K562 (cell line): ENCODE results near the gene ORAI3. TPM values are rescaled to one million over a fixed set of nuclear protein-coding genes. Genes with fewer than 3 reads are reported as not detected.

ENCODE experiments used
- ATAC-seq: fragments of 200-7000 bp; cut with Tn5 transposase; 3 replicates; pipeline ENCODE4 v1.9.1; 2020; ENCODE audit warnings: moderate library complexity
- BruUV-seq: library from RNA; stranded (reverse); fragments of 400-500 nt; replicated peaks from 2 replicates; lab custom pipeline; 2021; lab: Mats Ljungman, UMichigan
- CTCF ChIA-PET: fragments of 300-600 bp; formaldehyde crosslinking; extraction: SDS; loops from one replicate; lab custom pipeline; 2021; ENCODE audit warnings: low intra/inter-chr PET ratio; lab: Yijun Ruan, JAX
- POLR2A ChIA-PET: fragments of 300-600, 350-650 bp; sonication (Branson Sonifier 250); formaldehyde crosslinking; extraction: SDS; loops from one replicate; lab custom pipeline; 2021; ENCODE audit warnings: antibody characterized with exemption, inconsistent platforms; lab: Yijun Ruan, JAX
- DNase-seq, 4 experiments: peaks; one replicate each; pipeline versions ENCODE4 v3.0.0 to v3.0.0-alpha.2; 2011 to 2018; ENCODE audit warnings: low spot score in 3 of 4, mixed read lengths in 3 of 4; ENCODE audit errors: extremely low read depth in 1 of 4
- FAIRE-seq: peaks from 2 replicates; lab custom pipeline; 2011; peaks lifted over from hg19 to GRCh38; lab: Jason Lieb, UNC
- H2AFZ ChIP-seq: 2 replicates; pipeline ENCODE4 v1.6.0; 2011; ENCODE audit warnings: low read depth, low read length, control low read depth, inconsistent platforms
- H3K27ac ChIP-seq: fragments of 200-600 bp; 3 replicates; pipeline ENCODE4 v1.8.0; 2011; ENCODE audit warnings: low read depth, mild to moderate bottlenecking, control low read depth, inconsistent platforms, low read length, moderate library complexity, mixed read lengths; ENCODE audit errors: extremely low read depth
- H3K27me3 ChIP-seq, 2 experiments: fragments of 300-600 bp in 1 of 2; 2 replicates in 1 of 2; 3 replicates in 1 of 2; pipeline versions ENCODE4 v1.6.0 to v1.8.0; 2011; ENCODE audit warnings: inconsistent platforms in 2 of 2, low read length in 2 of 2, mild to moderate bottlenecking in 1 of 2, mixed read lengths in 1 of 2, moderate library complexity in 1 of 2; ENCODE audit not compliant: control insufficient read depth in 2 of 2, insufficient read depth in 2 of 2
- H3K36me3 ChIP-seq: fragments of 300-600 bp; 3 replicates; pipeline ENCODE4 v1.8.0; 2011; ENCODE audit warnings: mild to moderate bottlenecking, low read length, inconsistent platforms; ENCODE audit not compliant: control insufficient read depth, insufficient read depth
- H3K4me1 ChIP-seq, 2 experiments: fragments of 200-600 bp in 1 of 2; replicated peaks in 1 of 2; 2 replicates in 1 of 2; 3 replicates in 1 of 2; pipeline versions ENCODE4 v1.5.1 to v1.8.0; 2011; ENCODE audit warnings: inconsistent platforms in 2 of 2, low read length in 2 of 2, mild to moderate bottlenecking in 1 of 2, mixed read lengths in 1 of 2, moderate library complexity in 1 of 2; ENCODE audit not compliant: control insufficient read depth in 2 of 2, insufficient read depth in 2 of 2
- H3K4me2 ChIP-seq: 2 replicates; pipeline ENCODE4 v1.6.1; 2011; ENCODE audit warnings: low read length, control low read depth, inconsistent platforms, mixed read lengths; ENCODE audit not compliant: insufficient read depth
- H3K4me3 ChIP-seq: fragments of 200-600 bp; sonication (generic), shearing (Covaris generic); 2 replicates; pipeline ENCODE4 v1.5.1; 2016; ENCODE audit warnings: control low read depth, inconsistent platforms
- H3K79me2 ChIP-seq: fragments of 200-600 bp; 3 replicates; pipeline ENCODE4 v1.8.0; 2011; ENCODE audit warnings: low read length, inconsistent platforms; ENCODE audit not compliant: control insufficient read depth, insufficient read depth
- H3K9ac ChIP-seq, 2 experiments: 2 replicates each; pipeline versions ENCODE4 v1.6.0 to v1.6.1; 2011; ENCODE audit warnings: low read depth in 2 of 2, low read length in 2 of 2, control low read depth in 1 of 2, inconsistent platforms in 1 of 2, mild to moderate bottlenecking in 1 of 2, mixed read lengths in 1 of 2; ENCODE audit not compliant: insufficient read depth in 1 of 2
- H3K9me1 ChIP-seq: one replicate; pipeline ENCODE4 v1.6.0; 2011; ENCODE audit warnings: inconsistent platforms, mild to moderate bottlenecking, low read length, moderate library complexity; ENCODE audit not compliant: control insufficient read depth, insufficient read depth
- H3K9me3 ChIP-seq: replicated peaks from 2 replicates; pipeline ENCODE4 v1.5.1; 2011; ENCODE audit warnings: low read depth, low read length, inconsistent platforms; ENCODE audit not compliant: control insufficient read depth, insufficient read depth
- H4K20me1 ChIP-seq: replicated peaks from 2 replicates; pipeline ENCODE4 v1.6.1; 2011; ENCODE audit warnings: low read length, inconsistent platforms, mixed read lengths; ENCODE audit not compliant: control insufficient read depth, insufficient read depth
- CREB5 ChIP-seq: fragments of 250-450 bp; sonication (Bioruptor Pico); IDR thresholded peaks from 2 replicates; pipeline ENCODE4 v1.5.0; 2020; ENCODE audit warnings: mild to moderate bottlenecking
- CTCFL ChIP-seq: IDR thresholded peaks from 2 replicates; pipeline ENCODE4 v1.6.1; 2011; ENCODE audit warnings: borderline replicate concordance, low read depth, mild to moderate bottlenecking, moderate library complexity, low read length; ENCODE audit not compliant: insufficient read depth, poor library complexity, severe bottlenecking
- CXXC5 ChIP-seq: fragments of 250-450 bp; sonication (Bioruptor Pico); IDR thresholded peaks from 2 replicates; pipeline ENCODE4 v1.8.0; 2022; ENCODE audit warnings: inconsistent platforms, mild to moderate bottlenecking, moderate library complexity
- JUND ChIP-seq, 2 experiments: IDR thresholded peaks; 2 replicates in 1 of 2; 3 replicates in 1 of 2; pipeline ENCODE4 v1.6.1; 2011; ENCODE audit warnings: borderline replicate concordance in 2 of 2, low read depth in 2 of 2, low read length in 2 of 2, improper control_type of control experiment in 1 of 2, missing biosample characterization in 1 of 2, missing genetic modification characterization in 1 of 2, missing genetic modification reagents in 1 of 2
- POLR2G ChIP-seq: fragments of 200-400 bp; formaldehyde crosslinking; IDR thresholded peaks from 2 replicates; pipeline ENCODE4 v1.6.1; 2017; ENCODE audit warnings: low read depth, mild to moderate bottlenecking, antibody characterized with exemption, low read length, moderate library complexity
- RAD21 ChIP-seq, 2 experiments: fragments of 250-450 bp in 1 of 2; fragments of 450-650 bp in 1 of 2; sonication (Bioruptor Pico) in 1 of 2; formaldehyde crosslinking in 1 of 2; IDR thresholded peaks in 1 of 2; conservative IDR thresholded peaks in 1 of 2; 2 replicates each; pipeline versions ENCODE4 v1.4.0 to v1.8.0; 2020 to 2022; ENCODE audit warnings: mild to moderate bottlenecking in 2 of 2, moderate library complexity in 1 of 2
- RB1 ChIP-seq: fragments of 450-650 bp; IDR thresholded peaks from 2 replicates; pipeline ENCODE4 v1.6.1; 2017; ENCODE audit warnings: low read depth, mild to moderate bottlenecking
- SMAD3 ChIP-seq: fragments of 450-650 bp; formaldehyde crosslinking; conservative IDR thresholded peaks from 2 replicates; pipeline ENCODE4 v1.4.0; 2020; ENCODE audit warnings: mild to moderate bottlenecking
- SMARCE1 ChIP-seq: fragments of 450-650 bp; IDR thresholded peaks from 2 replicates; pipeline ENCODE4 v1.7.1; 2016; ENCODE audit warnings: mild to moderate bottlenecking
- XRCC5 ChIP-seq: fragments of 200-400 bp; formaldehyde crosslinking; IDR thresholded peaks from 2 replicates; pipeline ENCODE4 v1.6.1; 2017; ENCODE audit warnings: low read depth, mild to moderate bottlenecking, low read length
- ZFP91 ChIP-seq: sonication (generic); formaldehyde crosslinking; IDR thresholded peaks from 2 replicates; pipeline ENCODE4 v1.8.0; 2022; ENCODE audit warnings: mild to moderate bottlenecking, missing genetic modification reagents
- ZNF263 ChIP-seq: sonication (generic); formaldehyde crosslinking; IDR thresholded peaks from 2 replicates; pipeline ENCODE4 v1.8.0; 2022; ENCODE audit warnings: mild to moderate bottlenecking, missing genetic modification reagents, borderline replicate concordance
- ZNF586 ChIP-seq: fragments of 450-650 bp; formaldehyde crosslinking; conservative IDR thresholded peaks from 2 replicates; pipeline ENCODE4 v1.4.0; 2020; ENCODE audit warnings: mild to moderate bottlenecking, moderate library complexity
- ZNF830 ChIP-seq: fragments of 250-450 bp; sonication (Bioruptor Pico); IDR thresholded peaks from 2 replicates; pipeline ENCODE4 v1.5.0; 2021; ENCODE audit warnings: mild to moderate bottlenecking
- WGBS: fragments of 100-300 bp; shearing (Covaris generic); methylation state at CpG from one replicate; pipeline ENCODE4 v1.1.6; 2016; ENCODE audit warnings: low coverage, mixed read lengths; ENCODE audit not compliant: insufficient coverage; ENCODE audit errors: missing lambda C conversion rate; 5-methylcytosine and 5-hydroxymethylcytosine counted together
- in situ Hi-C: fragments of 300-500 bp; cut with MboI; formaldehyde crosslinking; loops from 4 replicates; pipeline ENCODE4 v1.15.0; 2018; ENCODE audit warnings: inconsistent platforms, mixed read lengths
- intact Hi-C: fragments of 100-400 bp; cut with micrococcal nuclease; formaldehyde crosslinking; loops from 2 replicates; pipeline ENCODE4 v1.14.2; 2022
- polyA plus RNA-seq, 8 experiments: library from polyadenylated mRNA; depleted of rRNA in 4 of 8; stranded (reverse) in 5 of 8; unstranded in 3 of 8; fragments of >200 nt; fragmentation: Nextera tagmentation in 2 of 8; fragmentation: Illumina TruSeq in 1 of 8; extraction: Ambion mirVana in 2 of 8; extraction: Trizol in 1 of 8; gene quantifications; 2 replicates each; pipeline versions ENCODE4 v1.2.1 to v1.2.3, GENCODE V29; 2011 to 2014; ENCODE audit warnings: inconsistent platforms in 1 of 8, missing spikeins in 1 of 8
- total RNA-seq, 7 experiments: library from RNA; depleted of rRNA in 6 of 7; stranded (reverse); fragments of >200 nt in 6 of 7; fragmentation: Illumina TruSeq in 2 of 7; extraction: Trizol in 2 of 7; gene quantifications; 2 replicates each; pipeline versions ENCODE4 v1.2.1 to v1.2.3, GENCODE V29; 2011 to 2021; ENCODE audit warnings: low replicate concordance in 1 of 7

The ORAI3 gene
- total and polyA plus RNA-seq, 9 of the 15 experiments (the other 6 are each of a cell fraction or from before 2014, with no cell fraction given), result 4.9 to 23.3 (median 14.1) TPM

GRCh38 chr16:30953511-30954124 is 4.8 kb downstream of the ORAI3 start:
- peak overlapping the region; percentile 15; the same call in 1 of the 2 replicates for H3K4me2 ChIP-seq
- FAIRE-seq (peak; percentile 83), ATAC-seq (peak; percentile 66), DNase-seq (peak in 3 of 4 experiments; percentile 45 to 95 (median 57))
- peaks cover 8% of the 10 kb centered on the region for H3K9me1 ChIP-seq
- no peak overlapping the region for H3K4me3 ChIP-seq
- POLR2A ChIA-PET, result interaction anchor here (0.6 to 3.8 kb wide), 11 partner anchors 9 to 919 kb away, joined by 3 to 11 read pairs (median 4); partner anchors contain the start of genes FUS, ZNF267, ZNF646 and ZNF668
- no peaks in the 10 kb centered on the region for H3K27me3 ChIP-seq
- peaks cover 41% of the 10 kb centered on the region for H3K79me2 ChIP-seq
- CTCF ChIA-PET, result interaction anchor here (0.8 kb wide), 1 partner anchor 203 kb away, joined by 5 read pairs; no protein-coding TSS in a partner anchor
- peak overlapping the region in 1 of 2 experiments; percentile 79; a peak in 2 of 4 replicates for H3K9ac ChIP-seq
- in situ Hi-C loops, result loop anchor here (10.0 to 25.0 kb wide), 2 partner anchors 741 to 909 kb away; partner anchors contain the start of gene ZNF267
- peaks cover 17% of the 10 kb centered on the region; the same call in 2 of the 3 replicates for H3K36me3 ChIP-seq
- intact Hi-C loops, result loop anchor here (10.0 kb wide), 2 partner anchors 141 to 501 kb away; partner anchors contain the start of genes ARMC5 and VKORC1
- peak overlapping the region; percentile 28; the same call in 1 of the 3 replicates for H3K27ac ChIP-seq
- peaks cover 4% of the 10 kb centered on the region for H4K20me1 ChIP-seq
- H3K9me3 ChIP-seq, result no peaks in the 10 kb centered on the region
- peak overlapping the region; percentile 59; the same call in 1 of the 2 replicates for H2AFZ ChIP-seq
- peaks cover 38 to 55% of the 10 kb centered on the region in 2 experiments for H3K4me1 ChIP-seq
- WGBS, result 28% methylated on average over 15 of the region's 15 CpGs
- no TSS peak for BruUV-seq
- TF ChIP-seq POLR2G (peak; percentile 70), SMARCE1 (0 out of 2 replicates have a peak, but pooled peaks have one; percentile 16), ZFP91 (CRISPR knock-in tag) (no peak), CXXC5 (0 out of 2 replicates have a peak, but pooled peaks have one; percentile 35), RB1 (peak; percentile 28; the same call in 1 of the 2 replicates), CTCFL (peak; percentile 73), SMAD3 (0 out of 2 replicates have a peak, but pooled peaks have one; percentile 17), RAD21 (CRISPR knock-in tag; conservative IDR thresholded peaks at IDR 0.05 in 1 of 2, IDR thresholded peaks at IDR 0.05 in 1 of 2) (peak; percentile 34 to 68; a peak in 3 of 4 replicates), XRCC5 (peak; percentile 32; the same call in 1 of the 2 replicates), JUND (IDR thresholded peaks at IDR 0.05; ENCODE audit: borderline replicate concordance, low read depth, low read length) (no peak; the same call in 1 of the 2 replicates), JUND (tag; IDR thresholded peaks at IDR 0.05; ENCODE audit: borderline replicate concordance, low read depth, low read length) (peak; percentile 13; the same call in 1 of the 3 replicates), CREB5 (CRISPR knock-in tag) (no peak), ZNF830 (no peak), ZNF263 (CRISPR knock-in tag) (peak; percentile 31; the same call in 1 of the 2 replicates), ZNF586 (CRISPR knock-in tag) (no peak)
